Progenitor cell of endocrine pancreas (in vitro differentiated cells): Measurements from ENCODE around the gene NFIX. TPM values are rescaled to one million over a fixed set of nuclear protein-coding genes. Genes with fewer than 3 reads are reported as not detected.

Experiments
- DNase-seq: peaks from one replicate; pipeline ENCODE4 v3.0.0; 2021; ENCODE audit warnings: low spot score; ENCODE audit not compliant: unreplicated experiment
- H3K27ac Mint-ChIP-seq: 2 replicates; pipeline ENCODE4 v1.8.0; 2021; ENCODE audit warnings: mild to moderate bottlenecking, moderate library complexity, mixed read lengths
- H3K27me3 Mint-ChIP-seq: 2 replicates; pipeline ENCODE4 v1.8.0; 2021; ENCODE audit warnings: mixed read lengths
- H3K36me3 Mint-ChIP-seq: 2 replicates; pipeline ENCODE4 v1.8.0; 2022; ENCODE audit warnings: mixed read lengths; ENCODE audit not compliant: insufficient read depth
- H3K4me1 Mint-ChIP-seq: 2 replicates; pipeline ENCODE4 v1.8.0; 2021; ENCODE audit warnings: low read depth, mixed read lengths
- H3K4me3 Mint-ChIP-seq: 2 replicates; pipeline ENCODE4 v1.8.0; 2021; ENCODE audit warnings: low read depth, mild to moderate bottlenecking, moderate library complexity, mixed read lengths
- H3K9me3 Mint-ChIP-seq: 2 replicates; pipeline ENCODE4 v1.8.0; 2021; ENCODE audit warnings: low read depth, mixed read lengths
- CTCF ChIP-seq: fragments of 200-600 bp; sonication (generic); IDR thresholded peaks from one replicate; pipeline ENCODE4 v1.5.0; 2021; ENCODE audit warnings: antibody characterized with exemption, mild to moderate bottlenecking; ENCODE audit not compliant: unreplicated experiment
- total RNA-seq: library from RNA; stranded (reverse); gene quantifications from 2 replicates; pipeline ENCODE4 v1.2.1, GENCODE V29; 2021

NFIX gene
- total RNA-seq, 1 donor from 2014 or later: 0.46 TPM

GRCh38 chr19:13078381-13078780, 83.1 kb downstream of the NFIX start:
- Mint-ChIP-seq H3K27me3 (peaks cover 68% of the 10 kb centered on the region), H3K36me3 (no peaks in the 10 kb centered on the region), H3K27ac (no peak overlapping the region), H3K9me3 (no peaks in the 10 kb centered on the region), H3K4me3 (no peak overlapping the region), H3K4me1 (peaks cover 4% of the 10 kb centered on the region)
- no peak for TF ChIP-seq CTCF
- DNase-seq: no peak

DNA sequence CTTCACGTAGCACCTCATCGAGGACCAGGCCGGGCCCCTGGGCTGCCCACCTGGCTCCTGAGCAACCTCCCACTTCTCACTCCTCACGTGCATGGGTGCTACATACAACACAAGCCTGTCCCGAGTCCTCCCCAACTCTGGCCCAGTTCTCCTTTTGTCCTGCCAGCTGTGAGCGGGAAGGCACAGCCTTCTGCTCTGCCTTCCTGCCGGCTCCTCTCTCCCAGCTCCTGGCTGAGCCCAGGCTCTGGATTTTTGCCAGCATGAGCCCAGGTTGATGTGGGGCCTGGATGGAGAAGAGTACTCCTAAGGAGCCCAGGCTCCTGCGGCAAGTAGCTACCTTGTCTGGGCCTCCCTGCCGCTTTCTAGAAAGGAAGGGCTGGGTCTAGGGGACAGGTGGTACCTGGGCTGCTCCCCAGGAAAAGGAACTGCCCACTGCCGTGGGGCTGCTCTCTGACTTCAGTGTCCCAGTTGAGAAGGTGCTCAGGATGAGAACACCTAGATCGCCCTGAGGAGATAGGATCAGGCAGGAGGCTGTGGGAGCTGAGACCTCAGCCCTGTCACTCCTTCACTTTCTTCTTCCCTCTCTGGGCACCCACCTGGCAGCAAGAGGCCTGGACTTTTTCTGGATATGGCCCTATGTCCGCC, 83.7 kb downstream of the NFIX start:
- Mint-ChIP-seq H3K4me1 (peaks cover 4% of the 10 kb centered on the region), H3K27ac (no peak overlapping the region), H3K27me3 (peaks cover 67% of the 10 kb centered on the region), H3K4me3 (no peak overlapping the region), H3K36me3 (no peaks in the 10 kb centered on the region), H3K9me3 (no peaks in the 10 kb centered on the region)
- no peak for DNase-seq
- TF ChIP-seq CTCF: no peak

DNA sequence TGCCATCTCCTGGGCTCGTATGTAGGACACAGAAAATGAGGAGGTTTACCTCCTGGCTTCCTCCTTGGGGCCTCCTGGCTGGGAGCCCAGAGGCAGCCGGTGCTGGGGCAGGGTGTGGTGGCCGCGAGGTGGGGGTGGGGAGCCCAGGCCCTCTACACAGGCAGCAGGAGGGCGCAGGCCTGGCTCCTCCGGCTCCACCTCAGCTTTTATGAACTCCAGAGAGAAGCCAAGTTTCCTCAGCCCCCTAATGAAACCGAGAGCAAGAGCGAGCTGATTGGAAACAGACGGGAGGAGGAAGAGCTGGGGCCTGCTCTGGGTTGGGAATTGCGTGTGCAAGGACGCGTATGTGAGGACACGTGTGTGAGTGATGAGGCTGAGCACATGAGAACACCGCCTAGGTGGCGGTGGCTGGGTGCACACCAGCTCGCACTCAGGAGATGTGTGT, 84.3 kb downstream of the NFIX start:
- Mint-ChIP-seq H3K4me3 (no peak overlapping the region), H3K27ac (no peak overlapping the region), H3K4me1 (peaks cover 4% of the 10 kb centered on the region), H3K27me3 (peaks cover 67% of the 10 kb centered on the region), H3K36me3 (no peaks in the 10 kb centered on the region), H3K9me3 (no peaks in the 10 kb centered on the region)
- no peak for DNase-seq
- no peak for TF ChIP-seq CTCF

- H3K4me1 Mint-ChIP-seq: peaks cover 4% of the 10 kb centered on the region
- H3K27ac Mint-ChIP-seq: no peak overlapping the region
- no peaks in the 10 kb centered on the region for H3K36me3 Mint-ChIP-seq
- no peak for DNase-seq
- no peak for TF ChIP-seq CTCF
- no peaks in the 10 kb centered on the region for H3K9me3 Mint-ChIP-seq
- H3K27me3 Mint-ChIP-seq: peaks cover 70% of the 10 kb centered on the region
- no peak overlapping the region for H3K4me3 Mint-ChIP-seq
Observed at GRCh38 chr19:13082192-13083007, 87.1 kb downstream of the NFIX start.

DNA sequence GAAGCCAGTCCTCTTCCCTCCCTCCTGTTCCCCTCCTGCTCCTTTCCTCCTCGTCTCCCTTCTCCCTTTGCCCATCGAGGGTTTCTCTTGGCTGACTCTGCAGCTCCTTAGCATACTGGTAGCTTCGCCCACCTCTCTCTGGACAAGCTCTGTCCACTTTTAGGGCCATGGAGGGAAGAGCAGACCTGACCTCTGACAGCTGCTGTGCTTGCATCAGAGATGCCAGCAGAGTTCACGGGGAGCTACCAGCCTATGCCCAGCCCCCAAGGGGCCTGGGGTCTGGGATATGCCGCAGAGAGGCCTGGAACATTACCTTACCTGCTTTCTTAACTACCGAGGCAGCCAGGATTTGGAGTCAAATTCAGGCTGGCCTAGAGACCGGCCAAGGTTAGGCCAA, 87.7 kb downstream of the NFIX start:
- DNase-seq: no peak
- Mint-ChIP-seq H3K27ac (no peak overlapping the region), H3K4me1 (peaks cover 4% of the 10 kb centered on the region), H3K27me3 (peaks cover 67% of the 10 kb centered on the region), H3K9me3 (no peaks in the 10 kb centered on the region), H3K4me3 (no peak overlapping the region), H3K36me3 (no peaks in the 10 kb centered on the region)
- no peak for TF ChIP-seq CTCF
